Choroid plexus epithelial cell (primary cell): ENCODE measurements around the gene DSC3.
A peak's percentile ranks its signal among the peaks of the same experiment; 100 is the strongest.

Source experiments
- DNase-seq: peaks from one replicate; pipeline ENCODE4 v3.0.0-alpha.2; 2010; ENCODE audit warnings: low read depth
- H3K4me3 ChIP-seq: 2 replicates; pipeline ENCODE4 v1.5.1; 2011; ENCODE audit warnings: low read depth, mild to moderate bottlenecking, control low read depth, low read length, moderate library complexity
- TF ChIP-seq, protein P1 (sequence below): conservative IDR thresholded peaks from 2 replicates; pipeline ENCODE4 v1.5.1; 2011; ENCODE audit warnings: low read depth, mild to moderate bottlenecking, control low read depth, inconsistent platforms, low read length, moderate library complexity

The DSC3 gene

DNA sequence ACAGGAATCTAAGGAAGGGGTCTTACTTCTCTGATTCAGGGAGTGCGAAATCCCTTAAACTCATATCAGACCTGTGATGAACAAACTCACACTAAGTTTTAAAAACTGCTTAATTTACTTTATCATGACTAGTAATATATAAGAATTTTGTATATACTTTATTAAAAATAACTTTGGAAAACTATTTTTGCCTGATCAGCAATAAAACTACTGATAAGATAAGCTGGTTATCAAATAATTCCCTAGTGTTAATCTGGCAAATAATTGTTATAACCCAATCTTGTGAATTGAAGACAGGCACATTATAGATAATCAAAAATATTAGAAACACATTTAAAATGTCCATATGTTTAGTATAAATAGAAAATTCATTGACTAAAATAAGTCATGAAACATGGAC lies 23.7 kb upstream of the DSC3 start:
- H3K4me3 ChIP-seq = no peak overlapping the region
- DNase-seq = no peak
- TF ChIP-seq, protein P1, sequence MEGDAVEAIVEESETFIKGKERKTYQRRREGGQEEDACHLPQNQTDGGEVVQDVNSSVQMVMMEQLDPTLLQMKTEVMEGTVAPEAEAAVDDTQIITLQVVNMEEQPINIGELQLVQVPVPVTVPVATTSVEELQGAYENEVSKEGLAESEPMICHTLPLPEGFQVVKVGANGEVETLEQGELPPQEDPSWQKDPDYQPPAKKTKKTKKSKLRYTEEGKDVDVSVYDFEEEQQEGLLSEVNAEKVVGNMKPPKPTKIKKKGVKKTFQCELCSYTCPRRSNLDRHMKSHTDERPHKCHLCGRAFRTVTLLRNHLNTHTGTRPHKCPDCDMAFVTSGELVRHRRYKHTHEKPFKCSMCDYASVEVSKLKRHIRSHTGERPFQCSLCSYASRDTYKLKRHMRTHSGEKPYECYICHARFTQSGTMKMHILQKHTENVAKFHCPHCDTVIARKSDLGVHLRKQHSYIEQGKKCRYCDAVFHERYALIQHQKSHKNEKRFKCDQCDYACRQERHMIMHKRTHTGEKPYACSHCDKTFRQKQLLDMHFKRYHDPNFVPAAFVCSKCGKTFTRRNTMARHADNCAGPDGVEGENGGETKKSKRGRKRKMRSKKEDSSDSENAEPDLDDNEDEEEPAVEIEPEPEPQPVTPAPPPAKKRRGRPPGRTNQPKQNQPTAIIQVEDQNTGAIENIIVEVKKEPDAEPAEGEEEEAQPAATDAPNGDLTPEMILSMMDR = no peak

GRCh38 chr18:31065036-31065773 lies 22.7 kb upstream of the DSC3 start:
- TF ChIP-seq, protein P1 = no peak
- H3K4me3 ChIP-seq = no peak overlapping the region
- DNase-seq = no peak

DNA sequence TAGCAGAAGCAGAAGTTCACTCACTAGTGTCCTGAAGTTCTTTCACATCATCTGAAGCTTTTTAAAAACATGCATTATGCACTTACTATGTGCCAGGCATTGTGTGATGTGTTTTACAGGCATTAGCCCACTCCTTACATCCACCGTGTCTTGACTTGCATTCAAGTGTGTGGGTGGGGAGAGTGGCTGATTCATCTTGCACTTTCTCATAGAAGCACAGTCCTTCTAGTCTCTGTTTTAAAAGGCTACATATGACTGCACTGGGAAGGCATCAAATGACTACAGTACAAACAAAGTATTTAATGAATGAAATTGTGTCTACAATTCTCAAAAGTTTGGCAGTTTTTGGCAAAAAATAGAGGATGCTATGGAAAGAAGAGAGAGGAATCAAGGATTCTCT lies 21.6 kb upstream of the DSC3 start:
- TF ChIP-seq, protein P1 = no peak
- no peak for DNase-seq
- H3K4me3 ChIP-seq = no peak overlapping the region

DNA sequence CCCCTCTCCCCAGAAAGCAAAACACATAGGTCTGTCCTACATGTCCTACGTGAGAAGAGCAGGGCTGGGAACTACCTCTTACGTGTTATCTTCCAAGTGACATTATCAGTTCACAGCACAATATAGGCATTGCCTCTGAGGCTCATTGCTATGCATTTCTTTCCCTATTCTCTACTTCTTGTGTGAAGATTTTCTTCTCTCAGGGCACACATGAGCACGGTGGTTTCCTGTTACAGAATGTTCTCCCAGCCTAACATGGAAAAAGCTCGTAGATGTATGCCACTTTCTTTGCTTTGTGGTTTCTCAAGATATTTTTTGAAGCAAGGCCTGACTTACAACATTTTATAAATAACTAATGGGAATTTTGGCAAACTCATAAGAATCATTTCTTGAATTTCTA lies 19.4 kb upstream of the DSC3 start:
- peak; percentile 14 for DNase-seq
- TF ChIP-seq, protein P1 = no peak
- no peak overlapping the region for H3K4me3 ChIP-seq

DNA sequence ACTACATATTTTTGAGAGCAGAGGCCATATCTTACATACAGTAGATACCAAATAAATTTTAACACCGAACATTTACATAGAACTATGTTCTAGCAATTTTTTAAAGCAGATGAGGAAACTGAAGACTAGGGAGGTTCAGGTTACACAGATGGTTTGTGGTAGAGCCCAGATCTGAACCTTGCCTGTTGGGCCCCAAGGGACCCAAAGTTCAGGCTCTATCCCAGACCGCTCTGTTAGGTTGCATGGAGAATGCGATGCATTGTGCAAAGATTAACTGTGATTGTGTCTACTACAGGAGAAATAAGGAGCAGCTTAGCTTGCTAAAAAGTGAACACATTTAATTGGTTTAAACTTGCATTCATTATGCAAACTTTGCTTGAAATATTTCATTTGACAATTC lies 16.4 kb upstream of the DSC3 start:
- no peak for DNase-seq
- no peak overlapping the region for H3K4me3 ChIP-seq
- TF ChIP-seq, protein P1 = no peak

GRCh38 chr18:31057917-31058316 lies 15.4 kb upstream of the DSC3 start:
- DNase-seq = no peak
- TF ChIP-seq, protein P1 = no peak
- H3K4me3 ChIP-seq = no peak overlapping the region

- H3K4me3 ChIP-seq = no peak overlapping the region
- TF ChIP-seq, protein P1 = no peak
- no peak for DNase-seq
Measured at GRCh38 chr18:31057051-31057450, 14.5 kb upstream of the DSC3 start.
